Loucy (cell line): ENCODE data around the gene NAA30.

Experiments
- H2AFZ ChIP-seq: fragments of 200-600 bp; sonication (generic); 2 replicates; pipeline ENCODE4 v1.6.0; 2016; ENCODE audit warnings: antibody characterized with exemption, mild to moderate bottlenecking, low read length, moderate library complexity
- H3F3A ChIP-seq: fragments of 200-600 bp; 2 replicates; pipeline ENCODE4 v1.6.0; 2016; ENCODE audit warnings: antibody characterized with exemption, low read depth, mild to moderate bottlenecking
- H3K27me3 ChIP-seq: fragments of 200-600 bp; sonication (generic); 2 replicates; pipeline ENCODE4 v1.6.1; 2014; ENCODE audit warnings: low read length, mild to moderate bottlenecking; ENCODE audit not compliant: insufficient read depth, poor library complexity, severe bottlenecking
- H3K36me3 ChIP-seq: fragments of 200-600 bp; sonication (generic); 2 replicates; pipeline ENCODE4 v1.6.1; 2016; ENCODE audit warnings: low read length; ENCODE audit not compliant: insufficient read depth
- H3K4me1 ChIP-seq: fragments of 200-600 bp; sonication (generic); 2 replicates; pipeline ENCODE4 v1.5.1; 2014; ENCODE audit warnings: low read length, mild to moderate bottlenecking; ENCODE audit not compliant: insufficient read depth, poor library complexity, severe bottlenecking
- H3K4me2 ChIP-seq: fragments of 200-600 bp; sonication (generic); 2 replicates; pipeline ENCODE4 v1.6.0; 2014; ENCODE audit warnings: antibody characterized with exemption, low read length, low read depth, mild to moderate bottlenecking; ENCODE audit not compliant: poor library complexity, severe bottlenecking
- H3K4me3 ChIP-seq: fragments of 200-600 bp; sonication (generic); 2 replicates; pipeline ENCODE4 v1.5.1; 2014; ENCODE audit warnings: low read length, mild to moderate bottlenecking, mixed read lengths; ENCODE audit not compliant: poor library complexity, severe bottlenecking
- H3K79me2 ChIP-seq: fragments of 200-600 bp; sonication (generic); 2 replicates; pipeline ENCODE4 v1.6.1; 2014; ENCODE audit warnings: low read length; ENCODE audit not compliant: insufficient read depth
- H3K9ac ChIP-seq: fragments of 200-600 bp; sonication (generic); 2 replicates; pipeline ENCODE4 v1.6.0; 2014; ENCODE audit warnings: mild to moderate bottlenecking, low read depth, low read length, moderate library complexity; ENCODE audit not compliant: poor library complexity, severe bottlenecking
- H3K9me2 ChIP-seq: fragments of 200-600 bp; sonication (generic); replicated peaks from 2 replicates; pipeline ENCODE4 v1.6.1; 2016; ENCODE audit warnings: low read depth, low read length, mixed read lengths
- H3K9me3 ChIP-seq: fragments of 200-600 bp; sonication (generic); 2 replicates; pipeline ENCODE4 v1.6.1; 2014; ENCODE audit warnings: mild to moderate bottlenecking, antibody characterized with exemption, low read length, low read depth; ENCODE audit not compliant: insufficient read depth
- H4K20me1 ChIP-seq: fragments of 200-600 bp; sonication (generic); 2 replicates; pipeline ENCODE4 v1.6.0; 2014; ENCODE audit warnings: antibody characterized with exemption, low read length, mild to moderate bottlenecking; ENCODE audit not compliant: insufficient read depth, poor library complexity, severe bottlenecking
- EZH2phosphoT487 ChIP-seq: fragments of 200-600 bp; IDR thresholded peaks from 2 replicates; pipeline ENCODE4 v1.6.1; 2018; ENCODE audit warnings: antibody characterized with exemption, mild to moderate bottlenecking, moderate library complexity, borderline replicate concordance
- TF ChIP-seq, protein P1 (sequence below): fragments of 200-600 bp; sonication (generic); conservative IDR thresholded peaks from 2 replicates; pipeline ENCODE4 v1.5.1; 2014; ENCODE audit warnings: mild to moderate bottlenecking, antibody characterized with exemption, low read length

NAA30 gene

DNA sequence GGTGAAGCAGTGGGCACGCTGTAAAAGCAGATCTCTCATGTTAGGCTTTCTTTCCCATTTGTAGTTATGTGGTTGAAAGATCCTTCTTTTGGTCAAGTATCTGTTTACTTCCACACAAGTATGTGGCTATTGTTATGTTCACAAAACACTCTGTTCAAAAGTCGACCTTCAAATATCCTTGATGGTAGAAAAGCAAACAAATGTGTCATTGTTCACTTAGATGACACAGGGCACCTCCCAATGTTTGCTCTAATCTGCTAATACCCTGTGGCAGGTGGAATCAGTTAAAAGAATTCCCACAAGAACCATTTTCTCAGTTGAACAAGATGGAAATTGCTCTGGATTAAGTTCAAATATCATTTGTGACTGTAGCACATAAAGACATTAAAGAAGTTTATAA, 43.6 kb upstream of the NAA30 start:
- no peaks in the 10 kb centered on the region for H4K20me1 ChIP-seq
- no peaks in the 10 kb centered on the region for H3K9me2 ChIP-seq
- H3K9me3 ChIP-seq, result no peaks in the 10 kb centered on the region
- TF ChIP-seq EZH2phosphoT487, result no peak
- TF ChIP-seq, protein P1, sequence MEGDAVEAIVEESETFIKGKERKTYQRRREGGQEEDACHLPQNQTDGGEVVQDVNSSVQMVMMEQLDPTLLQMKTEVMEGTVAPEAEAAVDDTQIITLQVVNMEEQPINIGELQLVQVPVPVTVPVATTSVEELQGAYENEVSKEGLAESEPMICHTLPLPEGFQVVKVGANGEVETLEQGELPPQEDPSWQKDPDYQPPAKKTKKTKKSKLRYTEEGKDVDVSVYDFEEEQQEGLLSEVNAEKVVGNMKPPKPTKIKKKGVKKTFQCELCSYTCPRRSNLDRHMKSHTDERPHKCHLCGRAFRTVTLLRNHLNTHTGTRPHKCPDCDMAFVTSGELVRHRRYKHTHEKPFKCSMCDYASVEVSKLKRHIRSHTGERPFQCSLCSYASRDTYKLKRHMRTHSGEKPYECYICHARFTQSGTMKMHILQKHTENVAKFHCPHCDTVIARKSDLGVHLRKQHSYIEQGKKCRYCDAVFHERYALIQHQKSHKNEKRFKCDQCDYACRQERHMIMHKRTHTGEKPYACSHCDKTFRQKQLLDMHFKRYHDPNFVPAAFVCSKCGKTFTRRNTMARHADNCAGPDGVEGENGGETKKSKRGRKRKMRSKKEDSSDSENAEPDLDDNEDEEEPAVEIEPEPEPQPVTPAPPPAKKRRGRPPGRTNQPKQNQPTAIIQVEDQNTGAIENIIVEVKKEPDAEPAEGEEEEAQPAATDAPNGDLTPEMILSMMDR, result no peak
- no peaks in the 10 kb centered on the region for H3F3A ChIP-seq
- H3K4me3 ChIP-seq, result no peak overlapping the region
- no peak overlapping the region for H3K4me2 ChIP-seq
- H3K9ac ChIP-seq, result no peak overlapping the region
- no peak overlapping the region for H2AFZ ChIP-seq
- no peaks in the 10 kb centered on the region for H3K4me1 ChIP-seq
- no peaks in the 10 kb centered on the region for H3K27me3 ChIP-seq
- no peaks in the 10 kb centered on the region for H3K36me3 ChIP-seq
- H3K79me2 ChIP-seq, result no peaks in the 10 kb centered on the region

DNA sequence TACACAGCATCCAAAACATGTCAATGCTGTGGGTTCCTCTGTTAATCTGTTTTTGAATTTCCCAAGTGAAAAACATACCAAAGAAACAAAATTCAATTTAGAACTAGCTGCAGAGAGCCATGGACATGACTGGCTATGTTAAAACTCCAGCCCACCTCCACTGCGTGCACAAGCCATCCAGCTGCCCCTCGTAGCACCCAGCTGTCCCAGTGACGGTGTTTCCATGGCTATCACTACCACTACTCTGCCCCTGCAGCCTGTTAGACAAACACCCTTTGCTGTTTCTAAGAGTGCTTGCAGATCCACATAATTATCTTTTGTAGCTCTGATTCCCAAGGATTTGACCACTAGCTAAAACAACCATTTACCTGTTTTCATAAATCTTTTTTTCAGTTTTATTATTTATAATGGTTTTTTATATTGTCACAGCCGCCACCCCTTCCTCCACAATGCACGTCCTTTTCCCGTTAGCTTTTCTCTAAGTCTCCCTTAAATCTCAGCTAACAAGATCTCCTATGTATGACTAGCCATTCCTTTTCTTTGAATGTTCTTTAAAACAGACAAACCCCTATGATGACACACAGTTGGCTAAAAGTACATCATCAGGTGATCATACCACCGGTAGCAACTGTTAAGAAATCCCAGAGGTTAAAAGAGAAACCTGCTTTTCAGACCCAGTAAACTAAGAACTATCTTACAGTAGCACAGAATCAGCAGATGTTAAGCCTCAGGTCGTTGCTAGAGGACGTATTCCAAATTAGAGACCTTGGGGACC, 37.8 kb upstream of the NAA30 start:
- H3K9me2 ChIP-seq, result no peaks in the 10 kb centered on the region
- H3K9me3 ChIP-seq, result no peaks in the 10 kb centered on the region
- H3K4me3 ChIP-seq, result no peak overlapping the region
- no peak overlapping the region for H3K9ac ChIP-seq
- no peaks in the 10 kb centered on the region for H3K79me2 ChIP-seq
- H3K27me3 ChIP-seq, result no peaks in the 10 kb centered on the region
- H2AFZ ChIP-seq, result no peak overlapping the region
- no peaks in the 10 kb centered on the region for H3K36me3 ChIP-seq
- H4K20me1 ChIP-seq, result no peaks in the 10 kb centered on the region
- H3K4me1 ChIP-seq, result no peaks in the 10 kb centered on the region
- no peak overlapping the region for H3K4me2 ChIP-seq
- TF ChIP-seq EZH2phosphoT487, result no peak
- TF ChIP-seq, protein P1, result no peak
- no peaks in the 10 kb centered on the region for H3F3A ChIP-seq

DNA sequence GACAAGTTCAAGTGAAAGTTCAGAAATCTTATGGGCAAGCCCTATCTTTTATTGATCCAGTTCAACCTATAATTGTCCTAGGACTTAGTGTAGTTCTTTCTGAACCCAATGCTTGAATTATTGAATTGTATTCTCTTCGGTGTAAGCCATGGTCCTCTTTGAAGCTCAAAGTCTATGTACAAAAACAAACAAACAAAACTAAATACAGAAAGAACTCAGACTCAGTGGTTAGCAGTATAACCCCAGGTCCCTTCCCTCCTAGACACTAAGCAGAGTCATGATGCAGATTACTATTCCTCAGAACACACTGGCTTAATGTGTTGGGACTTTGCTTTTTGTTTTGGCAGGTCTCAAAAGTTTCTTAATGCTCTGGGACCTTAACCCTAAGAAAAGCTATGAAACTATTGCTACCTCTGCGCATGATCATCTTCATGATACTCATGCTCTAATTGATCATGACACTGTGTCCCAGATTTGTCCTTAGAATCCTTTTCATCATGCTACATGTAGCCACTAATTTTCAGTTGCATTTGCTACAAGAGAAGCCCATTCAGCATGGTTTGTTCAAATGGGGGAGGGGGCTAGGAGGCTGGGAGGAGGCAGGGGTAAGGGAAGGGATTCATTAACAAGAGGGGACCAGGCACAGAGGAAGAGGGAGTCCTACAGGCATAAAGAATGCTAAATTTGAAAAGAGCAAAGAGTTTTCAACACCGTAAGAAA, 35.1 kb upstream of the NAA30 start:
- Histone ChIP-seq H3K9ac (no peak overlapping the region), H3K4me1 (no peaks in the 10 kb centered on the region), H3K4me3 (no peak overlapping the region), H3K9me2 (no peaks in the 10 kb centered on the region), H3K79me2 (no peaks in the 10 kb centered on the region), H3K9me3 (no peaks in the 10 kb centered on the region), H3F3A (no peaks in the 10 kb centered on the region), H3K4me2 (no peak overlapping the region), H3K27me3 (no peaks in the 10 kb centered on the region), H4K20me1 (no peaks in the 10 kb centered on the region), H3K36me3 (no peaks in the 10 kb centered on the region), H2AFZ (no peak overlapping the region)
- TF ChIP-seq, protein P1, result no peak
- TF ChIP-seq EZH2phosphoT487, result no peak
